HG02623 (cell line): Measurements from ENCODE around the gene BRSK2.

Experiments used
- ATAC-seq: cut with Tn5 transposase; IDR thresholded peaks from one replicate; pipeline ENCODE4 v1.9.1; 2021; ENCODE audit warnings: moderate library complexity; ENCODE audit not compliant: unreplicated experiment

The BRSK2 gene

GRCh38 chr11:1491379-1491778 lies 101.6 kb downstream of the BRSK2 start:
- no peak for ATAC-seq

- no peak for ATAC-seq
Measured at GRCh38 chr11:1493650-1494244, 104.0 kb downstream of the BRSK2 start.

GRCh38 chr11:1494650-1495049 lies 104.9 kb downstream of the BRSK2 start:
- no peak for ATAC-seq

GRCh38 chr11:1496091-1496760 lies 106.5 kb downstream of the BRSK2 start:
- ATAC-seq, result no peak

- no peak for ATAC-seq
Measured at GRCh38 chr11:1496761-1497095, 107.0 kb downstream of the BRSK2 start.

GRCh38 chr11:1497600-1497999 lies 107.9 kb downstream of the BRSK2 start:
- no peak for ATAC-seq

- ATAC-seq, result no peak
Measured at GRCh38 chr11:1498262-1498661, 108.5 kb downstream of the BRSK2 start.

- no peak for ATAC-seq
Measured at GRCh38 chr11:1499261-1499890, 109.6 kb downstream of the BRSK2 start.

- no peak for ATAC-seq
Measured at GRCh38 chr11:1499899-1500298, 110.2 kb downstream of the BRSK2 start.

- ATAC-seq, result no peak
Measured at GRCh38 chr11:1500466-1501420, 111.0 kb downstream of the BRSK2 start.

GRCh38 chr11:1501421-1502167 lies 111.9 kb downstream of the BRSK2 start:
- no peak for ATAC-seq

- ATAC-seq, result no peak
Measured at GRCh38 chr11:1502168-1502953, 112.6 kb downstream of the BRSK2 start.

GRCh38 chr11:1502954-1503707 lies 113.4 kb downstream of the BRSK2 start:
- no peak for ATAC-seq

- ATAC-seq, result no peak
Measured at GRCh38 chr11:1503708-1504104, 114.0 kb downstream of the BRSK2 start.

- ATAC-seq, result no peak
Measured at GRCh38 chr11:1504138-1504537, 114.4 kb downstream of the BRSK2 start.

- no peak for ATAC-seq
Measured at GRCh38 chr11:1504581-1505290, 115.0 kb downstream of the BRSK2 start.

- no peak for ATAC-seq
Measured at GRCh38 chr11:1505480-1505879, 115.7 kb downstream of the BRSK2 start.

- ATAC-seq, result no peak
Measured at GRCh38 chr11:1506981-1507380, 117.2 kb downstream of the BRSK2 start.
